Measurements from ENCODE around the gene TRIP12. TPM values are rescaled to one million over a fixed set of nuclear protein-coding genes. Genes with fewer than 3 reads are reported as not detected.

The TRIP12 gene
- total and polyA plus RNA-seq, 2 of the 8 experiments (the other 6 are each of a cell fraction or from before 2014, with no cell fraction given): 23.1 to 174 TPM

GRCh38 chr2:229914171-229914570 lies 7.6 kb downstream of the TRIP12 start:
- Histone ChIP-seq H3K9ac (replicated peaks in 1 of 4; ENCODE audit: extremely low read depth in 1 of 4, low read depth in 3 of 4, low read length in 3 of 4) (no peak overlapping the region), H2BK20ac (ENCODE audit: low read length) (no peak overlapping the region), H3K4me3 (ENCODE audit: extremely low read depth in 1 of 4, insufficient read depth in 2 of 4, low read depth in 3 of 4, low read length in 4 of 4) (no peak overlapping the region), H4K5ac (ENCODE audit: insufficient read length, low read depth, low read length) (no peak overlapping the region), H2BK5ac (ENCODE audit: low read depth, low read length) (no peak overlapping the region), H3K9me3 (ENCODE audit: insufficient read depth in 2 of 2, low read depth in 1 of 2, low read length in 1 of 2) (no peaks in the 10 kb centered on the region), H3K18ac (ENCODE audit: extremely low read depth, low read length) (no peak overlapping the region), H3K4me1 (replicated peaks in 1 of 4; ENCODE audit: control insufficient read depth in 3 of 4, insufficient read depth in 4 of 4, low read length in 3 of 4) (peaks cover 0 to 3% (median 1%) of the 10 kb centered on the region in 4 experiments; a peak in 2 of 7 replicates), H3K4ac (replicated peaks; ENCODE audit: insufficient read length, low read depth, low read length) (no peak overlapping the region), H3K23ac (ENCODE audit: insufficient read length) (no peak overlapping the region), H4K91ac (replicated peaks; ENCODE audit: insufficient read length, low read length) (no peak overlapping the region), H3K14ac (ENCODE audit: insufficient read length) (no peak overlapping the region), H3K27me3 (replicated peaks in 1 of 4; ENCODE audit: control insufficient read depth in 3 of 4, extremely low read depth in 1 of 4, insufficient read depth in 3 of 4, low read length in 3 of 4) (no peaks in the 10 kb centered on the region), H2BK120ac (replicated peaks; ENCODE audit: low read depth, low read length) (no peak overlapping the region), H2BK15ac (ENCODE audit: low read length) (no peak overlapping the region), H4K20me1 (replicated peaks in 1 of 2; ENCODE audit: control insufficient read depth in 1 of 2, insufficient read depth in 2 of 2, low read length in 2 of 2) (peaks cover 6 to 11% of the 10 kb centered on the region in 2 experiments), H4K8ac (ENCODE audit: extremely low read depth, insufficient read depth, low read length) (no peak overlapping the region), H3K36me3 (ENCODE audit: control insufficient read depth in 2 of 4, insufficient read depth in 4 of 4, low read length in 3 of 4) (peaks cover 0 to 4% (median 0%) of the 10 kb centered on the region in 4 experiments; a peak in 1 of 8 replicates), H2AFZ (ENCODE audit: low read length) (no peak overlapping the region), H3K23me2 (ENCODE audit: low read depth, low read length) (no peaks in the 10 kb centered on the region), H3K79me2 (ENCODE audit: control insufficient read depth in 1 of 2, insufficient read depth in 2 of 2, low read length in 2 of 2) (peaks cover 21 to 99% of the 10 kb centered on the region in 2 experiments), H2AK5ac (ENCODE audit: low read depth, low read length) (no peak overlapping the region), H2BK12ac (ENCODE audit: low read depth, low read length) (no peak overlapping the region), H3K79me1 (ENCODE audit: low read depth, low read length) (no peaks in the 10 kb centered on the region; the same call in 1 of the 2 replicates), H3K56ac (replicated peaks; ENCODE audit: insufficient read length, low read depth, low read length) (no peak overlapping the region), H3K27ac (ENCODE audit: low read depth, low read length) (no peak overlapping the region), H3K4me2 (ENCODE audit: insufficient read depth in 1 of 2, low read depth in 2 of 2, low read length in 2 of 2) (no peak overlapping the region)
- ChIA-PET CTCF (ENCODE audit: partially characterized antibody) (interaction anchor here (1.2 kb wide), 1 partner anchor 80 kb away, joined by 4 read pairs; no protein-coding TSS in a partner anchor), POLR2A (ENCODE audit: partially characterized antibody) (no interaction called here)
- no peak for FAIRE-seq
- DNase-seq (ENCODE audit: low read depth in 1 of 2, low spot score in 2 of 2): no peak
- TF ChIP-seq NANOG (IDR thresholded peaks at IDR 0.05; ENCODE audit: insufficient read depth, low read depth, low read length, poor library complexity, severe bottlenecking) (no peak), YY1 (IDR thresholded peaks at IDR 0.05; ENCODE audit: low read depth, low read length) (no peak), CTBP2 (IDR thresholded peaks at IDR 0.05; ENCODE audit: borderline replicate concordance, insufficient read depth, insufficient read length, low read length) (no peak), SIN3A (conservative IDR thresholded peaks at IDR 0.05 in 1 of 2, IDR thresholded peaks at IDR 0.05 in 1 of 2; ENCODE audit: low read depth in 1 of 2, low read length in 2 of 2) (no peak), CTCF (IDR thresholded peaks at IDR 0.05; ENCODE audit: control extremely low read depth in 1 of 3, insufficient read depth in 1 of 3, low read depth in 1 of 3, low read length in 3 of 3) (no peak), KDM1A (IDR thresholded peaks at IDR 0.05; ENCODE audit: borderline replicate concordance, low read length) (no peak), BRCA1 (IDR thresholded peaks at IDR 0.05; ENCODE audit: low read depth, low read length) (no peak), SP1 (IDR thresholded peaks at IDR 0.05; ENCODE audit: low read depth, low read length) (no peak), ASH2L (IDR thresholded peaks at IDR 0.05; ENCODE audit: low read length) (no peak), HDAC6 (IDR thresholded peaks at IDR 0.05; ENCODE audit: low read depth, low read length) (no peak), SIRT6 (IDR thresholded peaks at IDR 0.05; ENCODE audit: low read length) (no peak)
- WGBS, 2 experiments (ENCODE audit: extremely low coverage in 1 of 2, insufficient coverage in 1 of 2, insufficient read length in 1 of 2, insufficient replicate concordance in 2 of 2, low coverage in 1 of 2, low lambda C conversion rate in 2 of 2, missing lambda C conversion rate in 1 of 2): 97% methylated on average over 2 of the region's 2 CpGs; no CpG with 5 or more reads in 1 of the 2 experiments
